HepG2 (cell line): ENCODE results near the gene C7orf57. TPM values are rescaled to one million over a fixed set of nuclear protein-coding genes. Genes with fewer than 3 reads are reported as not detected.
"Not testable (repeated sequence)": the region's sequence is repeated elsewhere in the genome, so short reads cannot be mapped to it uniquely, and the experiment has no call there.

Source experiments
- EP300 ChIP-seq, 3 experiments: sonication (generic) in 1 of 3; formaldehyde crosslinking in 1 of 3; IDR thresholded peaks; 2 replicates each; pipeline versions ENCODE4 v1.5.1 to v1.6.1; 2011 to 2020; ENCODE audit warnings: low read depth in 2 of 3, low read length in 2 of 3, borderline replicate concordance in 1 of 3, improper control_type of control experiment in 1 of 3, mild to moderate bottlenecking in 1 of 3, missing genetic modification reagents in 1 of 3, moderate library complexity in 1 of 3
- FOXK1 ChIP-seq: sonication (generic); formaldehyde crosslinking; IDR thresholded peaks from 2 replicates; pipeline ENCODE4 v1.4.0; 2020; ENCODE audit warnings: low read depth, missing genetic modification reagents, borderline replicate concordance
- FOXP1 ChIP-seq, 2 experiments: fragments of 450-650 bp in 1 of 2; IDR thresholded peaks; 2 replicates each; pipeline ENCODE4 v1.6.1; 2017 to 2018; ENCODE audit warnings: antibody characterized with exemption in 1 of 2
- GATAD2A ChIP-seq: IDR thresholded peaks from 2 replicates; pipeline ENCODE4 v1.6.1; 2016
- SALL1 ChIP-seq: sonication (generic); formaldehyde crosslinking; IDR thresholded peaks from 2 replicates; pipeline ENCODE4 v1.8.0; 2022; ENCODE audit warnings: mild to moderate bottlenecking, missing genetic modification reagents
- polyA plus RNA-seq, 8 experiments: library from polyadenylated mRNA; depleted of rRNA in 3 of 8; stranded (reverse) in 7 of 8; unstranded in 1 of 8; fragments of >200 nt; fragmentation: Illumina TruSeq in 4 of 8; extraction: Trizol in 4 of 8; gene quantifications; 2 replicates each; pipeline versions ENCODE4 v1.2.1 to v1.2.3, GENCODE V29; 2011 to 2016; ENCODE audit warnings: low read depth in 4 of 8, missing spikeins in 1 of 8, mixed read lengths in 1 of 8; ENCODE audit not compliant: insufficient read depth in 1 of 8
- total RNA-seq, 5 experiments: library from RNA; depleted of rRNA; stranded (reverse); fragments of >200 nt; fragmentation: Illumina TruSeq; extraction: Trizol; gene quantifications; 2 replicates each; pipeline ENCODE4 v1.2.3, GENCODE V29; 2016; ENCODE audit warnings: low read depth in 1 of 5
- TF ChIP-seq, protein P1 (sequence below): IDR thresholded peaks from 2 replicates; pipeline ENCODE4 v1.6.1; 2016; ENCODE audit warnings: mild to moderate bottlenecking
- TF ChIP-seq, protein P2 (sequence below): sonication (generic); formaldehyde crosslinking; IDR thresholded peaks from 2 replicates; pipeline ENCODE4 v1.4.0; 2020; ENCODE audit warnings: missing genetic modification reagents, borderline replicate concordance
- TF ChIP-seq, protein P3 (sequence below): sonication (generic); formaldehyde crosslinking; IDR thresholded peaks from 2 replicates; pipeline ENCODE4 v1.5.0; 2020; ENCODE audit warnings: missing genetic modification reagents

C7orf57 gene
- total and polyA plus RNA-seq, 2 of the 13 experiments (the other 11 are each of a cell fraction or from before 2014, with no cell fraction given): not detected

DNA sequence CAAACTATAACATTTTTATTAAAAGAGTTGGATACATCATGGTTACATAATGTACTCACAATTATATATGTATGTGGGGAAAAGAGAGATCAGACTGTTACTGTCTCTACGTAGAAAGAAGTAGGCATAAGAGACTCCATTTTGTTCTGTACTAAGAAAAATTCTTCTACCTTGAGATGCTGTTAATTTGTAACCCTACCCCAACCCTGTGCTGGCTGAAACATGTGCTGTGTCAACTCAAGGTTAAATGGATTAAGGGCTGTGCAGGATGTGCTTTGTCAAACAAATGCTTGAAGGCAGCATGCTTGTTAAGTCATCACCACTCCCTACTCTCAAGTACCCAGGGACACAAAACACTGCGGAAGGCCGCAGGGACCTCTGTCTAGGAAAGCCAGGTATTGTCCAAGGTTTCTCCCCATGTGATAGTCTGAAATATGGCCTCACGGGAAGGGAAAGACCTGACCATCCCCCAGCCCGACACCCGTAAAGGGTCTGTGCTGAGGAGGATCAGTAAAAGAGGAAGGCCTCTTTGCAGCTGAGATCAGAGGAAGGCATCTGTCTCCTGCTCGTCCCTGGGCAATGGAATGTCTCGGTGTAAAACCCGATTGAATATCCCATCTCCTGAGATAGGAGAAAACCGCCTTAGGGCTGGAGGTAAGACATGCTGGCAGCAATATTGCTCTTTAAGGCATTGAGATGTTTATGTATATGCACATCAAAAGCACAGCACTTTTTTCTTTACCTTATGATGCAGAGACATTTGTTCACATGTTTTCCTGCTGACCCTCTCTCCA lies 45.5 kb upstream of the C7orf57 start (continued):
- TF ChIP-seq, protein P1, sequence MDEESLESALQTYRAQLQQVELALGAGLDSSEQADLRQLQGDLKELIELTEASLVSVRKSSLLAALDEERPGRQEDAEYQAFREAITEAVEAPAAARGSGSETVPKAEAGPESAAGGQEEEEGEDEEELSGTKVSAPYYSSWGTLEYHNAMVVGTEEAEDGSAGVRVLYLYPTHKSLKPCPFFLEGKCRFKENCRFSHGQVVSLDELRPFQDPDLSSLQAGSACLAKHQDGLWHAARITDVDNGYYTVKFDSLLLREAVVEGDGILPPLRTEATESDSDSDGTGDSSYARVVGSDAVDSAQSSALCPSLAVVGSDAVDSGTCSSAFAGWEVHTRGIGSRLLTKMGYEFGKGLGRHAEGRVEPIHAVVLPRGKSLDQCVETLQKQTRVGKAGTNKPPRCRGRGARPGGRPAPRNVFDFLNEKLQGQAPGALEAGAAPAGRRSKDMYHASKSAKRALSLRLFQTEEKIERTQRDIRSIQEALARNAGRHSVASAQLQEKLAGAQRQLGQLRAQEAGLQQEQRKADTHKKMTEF (CRISPR knock-in tag): 0 out of 2 replicates have a peak, but pooled peaks have one; percentile 46
- peak; percentile 82 for TF ChIP-seq GATAD2A (CRISPR knock-in tag)
- TF ChIP-seq, protein P2, sequence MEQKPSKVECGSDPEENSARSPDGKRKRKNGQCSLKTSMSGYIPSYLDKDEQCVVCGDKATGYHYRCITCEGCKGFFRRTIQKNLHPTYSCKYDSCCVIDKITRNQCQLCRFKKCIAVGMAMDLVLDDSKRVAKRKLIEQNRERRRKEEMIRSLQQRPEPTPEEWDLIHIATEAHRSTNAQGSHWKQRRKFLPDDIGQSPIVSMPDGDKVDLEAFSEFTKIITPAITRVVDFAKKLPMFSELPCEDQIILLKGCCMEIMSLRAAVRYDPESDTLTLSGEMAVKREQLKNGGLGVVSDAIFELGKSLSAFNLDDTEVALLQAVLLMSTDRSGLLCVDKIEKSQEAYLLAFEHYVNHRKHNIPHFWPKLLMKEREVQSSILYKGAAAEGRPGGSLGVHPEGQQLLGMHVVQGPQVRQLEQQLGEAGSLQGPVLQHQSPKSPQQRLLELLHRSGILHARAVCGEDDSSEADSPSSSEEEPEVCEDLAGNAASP: peak; percentile 68; the same call in 1 of the 2 replicates
- TF ChIP-seq, protein P3, sequence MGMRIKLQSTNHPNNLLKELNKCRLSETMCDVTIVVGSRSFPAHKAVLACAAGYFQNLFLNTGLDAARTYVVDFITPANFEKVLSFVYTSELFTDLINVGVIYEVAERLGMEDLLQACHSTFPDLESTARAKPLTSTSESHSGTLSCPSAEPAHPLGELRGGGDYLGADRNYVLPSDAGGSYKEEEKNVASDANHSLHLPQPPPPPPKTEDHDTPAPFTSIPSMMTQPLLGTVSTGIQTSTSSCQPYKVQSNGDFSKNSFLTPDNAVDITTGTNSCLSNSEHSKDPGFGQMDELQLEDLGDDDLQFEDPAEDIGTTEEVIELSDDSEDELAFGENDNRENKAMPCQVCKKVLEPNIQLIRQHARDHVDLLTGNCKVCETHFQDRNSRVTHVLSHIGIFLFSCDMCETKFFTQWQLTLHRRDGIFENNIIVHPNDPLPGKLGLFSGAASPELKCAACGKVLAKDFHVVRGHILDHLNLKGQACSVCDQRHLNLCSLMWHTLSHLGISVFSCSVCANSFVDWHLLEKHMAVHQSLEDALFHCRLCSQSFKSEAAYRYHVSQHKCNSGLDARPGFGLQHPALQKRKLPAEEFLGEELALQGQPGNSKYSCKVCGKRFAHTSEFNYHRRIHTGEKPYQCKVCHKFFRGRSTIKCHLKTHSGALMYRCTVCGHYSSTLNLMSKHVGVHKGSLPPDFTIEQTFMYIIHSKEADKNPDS (CRISPR knock-in tag): peak; percentile 77; the same call in 1 of the 2 replicates
- not testable (repeated sequence) for TF ChIP-seq EP300 (IDR thresholded peaks at IDR 0.05; ENCODE audit: low read depth in 2 of 2, low read length in 2 of 2); FOXP1 (IDR thresholded peaks at IDR 0.05)
- TF ChIP-seq EP300 (CRISPR knock-in tag; IDR thresholded peaks at IDR 0.05; ENCODE audit: borderline replicate concordance): 0 out of 2 replicates have a peak, but pooled peaks have one; percentile 29
- TF ChIP-seq FOXP1 (CRISPR knock-in tag; IDR thresholded peaks at IDR 0.05): peak; percentile 58; the same call in 1 of the 2 replicates
- TF ChIP-seq SALL1 (CRISPR knock-in tag): peak; percentile 45
- TF ChIP-seq FOXK1 (CRISPR knock-in tag): peak; percentile 45; the same call in 1 of the 2 replicates
- TF ChIP-seq, all 625 proteins: peak for 78; not testable (repeated sequence) for 547
